Stimulated activated naive CD8-positive, alpha-beta T cell treated with anti-CD3 and anti-CD28 coated beads, Interleukin-15, Interleukin-2, amounts not matched to agents 100 ng/mL and 50 ng/mL, for 24 hours (primary cell): ENCODE measurements around the gene SF3A2.

Experiments
- H3K27ac Mint-ChIP-seq: one replicate; pipeline ENCODE4 v1.8.0; 2021; ENCODE audit warnings: mild to moderate bottlenecking, mixed read lengths
- H3K27me3 Mint-ChIP-seq: one replicate; pipeline ENCODE4 v1.8.0; 2021; ENCODE audit warnings: mixed read lengths
- H3K36me3 Mint-ChIP-seq: one replicate; pipeline ENCODE4 v1.8.0; 2021; ENCODE audit warnings: low read depth, mixed read lengths
- H3K4me1 Mint-ChIP-seq: one replicate; pipeline ENCODE4 v1.8.0; 2021; ENCODE audit warnings: low read depth, mixed read lengths
- H3K4me3 Mint-ChIP-seq: one replicate; pipeline ENCODE4 v1.8.0; 2021; ENCODE audit warnings: mild to moderate bottlenecking, mixed read lengths
- H3K9me3 Mint-ChIP-seq: one replicate; pipeline ENCODE4 v1.8.0; 2021; ENCODE audit warnings: mixed read lengths

SF3A2 gene

DNA sequence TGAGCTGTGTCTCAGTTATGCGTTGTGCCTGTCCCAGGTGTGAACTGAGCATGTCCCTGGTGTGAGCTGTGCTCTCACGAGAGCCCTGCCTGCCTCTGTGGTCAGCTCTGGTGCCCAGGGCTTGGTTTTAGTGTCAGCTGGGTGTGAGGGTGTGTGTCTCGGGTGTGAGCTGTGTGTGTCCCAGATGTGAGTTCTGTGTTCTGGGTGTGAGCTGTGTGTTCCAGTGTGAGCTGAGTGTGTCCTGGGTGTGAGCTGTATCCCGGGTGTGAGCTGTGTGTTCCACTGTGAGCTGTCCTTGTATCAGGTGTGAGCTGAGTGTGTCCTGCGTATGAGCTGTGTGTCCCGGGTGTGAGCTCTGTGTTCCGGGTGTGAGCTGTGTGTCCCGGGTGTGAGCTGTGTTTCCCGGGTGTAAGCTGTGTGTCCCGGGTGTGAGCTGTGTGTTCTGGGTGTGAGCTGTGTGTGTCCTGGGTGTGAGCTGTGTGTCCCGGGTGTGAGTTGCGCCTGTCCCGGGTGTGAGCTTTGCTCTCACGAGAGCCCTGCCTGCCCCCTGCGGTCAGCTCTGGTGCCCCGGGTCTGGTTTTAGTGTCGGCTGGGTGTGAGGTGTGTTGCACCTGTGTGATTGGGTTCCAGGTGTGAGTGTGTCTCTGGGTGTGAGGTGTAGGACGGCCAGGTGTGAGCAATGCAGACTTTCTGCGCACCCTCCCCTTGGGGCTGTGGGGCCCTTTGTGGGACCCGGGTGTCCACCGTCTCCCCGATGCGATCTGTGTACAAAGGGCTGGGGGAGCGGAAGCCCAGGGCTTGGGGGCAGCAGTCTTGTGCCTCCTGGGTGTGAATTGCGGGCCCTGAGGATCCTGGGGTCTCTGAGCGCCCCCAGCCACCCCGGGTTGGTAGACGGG lies 52.4 kb downstream of the SF3A2 start:
- Mint-ChIP-seq H3K36me3 (no peaks in the 10 kb centered on the region), H3K27ac (peak overlapping the region; percentile 79), H3K27me3 (peaks cover 7% of the 10 kb centered on the region), H3K9me3 (no peaks in the 10 kb centered on the region), H3K4me3 (peak overlapping the region; percentile 76), H3K4me1 (peaks cover 34% of the 10 kb centered on the region)

DNA sequence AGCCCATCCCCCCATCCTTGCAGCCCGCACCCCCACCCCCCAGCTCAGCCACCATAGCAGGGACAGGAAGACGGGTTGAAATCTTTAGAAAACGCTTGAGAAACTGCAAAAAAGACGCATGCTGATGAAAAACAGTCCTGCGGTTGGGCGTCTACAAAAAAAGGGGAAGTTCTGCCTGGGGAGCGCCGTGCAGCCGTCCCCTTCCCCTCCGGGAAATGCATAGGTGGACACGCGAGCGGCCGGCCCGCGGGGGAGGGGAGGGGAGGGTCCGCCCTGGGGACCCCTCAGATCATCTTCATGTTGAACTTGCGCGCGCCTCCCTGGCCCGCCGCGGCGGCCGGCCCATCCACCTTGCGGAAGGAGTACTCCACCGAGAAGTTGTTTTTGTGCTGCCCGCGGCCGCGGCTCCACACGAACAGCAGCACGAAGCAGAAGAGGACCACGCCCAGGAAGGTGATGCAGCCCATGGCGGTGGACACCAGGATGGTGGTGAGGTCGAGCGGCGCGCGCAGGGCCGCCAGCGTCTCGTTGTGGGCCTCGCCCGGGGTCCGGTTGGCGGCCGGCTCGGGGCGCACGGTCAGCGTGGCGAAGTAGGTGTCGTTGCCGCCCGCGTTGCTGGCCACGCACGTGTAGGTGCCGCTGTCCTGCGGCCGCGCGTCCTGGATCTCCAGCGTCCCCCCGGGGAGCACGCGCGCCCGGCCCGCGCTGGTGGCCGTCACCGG lies 53.3 kb downstream of the SF3A2 start:
- H3K27ac Mint-ChIP-seq, result no peak overlapping the region
- no peaks in the 10 kb centered on the region for H3K36me3 Mint-ChIP-seq
- H3K9me3 Mint-ChIP-seq, result no peaks in the 10 kb centered on the region
- H3K27me3 Mint-ChIP-seq, result peaks cover 7% of the 10 kb centered on the region
- peak overlapping the region; percentile 76 for H3K4me3 Mint-ChIP-seq
- peaks cover 36% of the 10 kb centered on the region for H3K4me1 Mint-ChIP-seq

DNA sequence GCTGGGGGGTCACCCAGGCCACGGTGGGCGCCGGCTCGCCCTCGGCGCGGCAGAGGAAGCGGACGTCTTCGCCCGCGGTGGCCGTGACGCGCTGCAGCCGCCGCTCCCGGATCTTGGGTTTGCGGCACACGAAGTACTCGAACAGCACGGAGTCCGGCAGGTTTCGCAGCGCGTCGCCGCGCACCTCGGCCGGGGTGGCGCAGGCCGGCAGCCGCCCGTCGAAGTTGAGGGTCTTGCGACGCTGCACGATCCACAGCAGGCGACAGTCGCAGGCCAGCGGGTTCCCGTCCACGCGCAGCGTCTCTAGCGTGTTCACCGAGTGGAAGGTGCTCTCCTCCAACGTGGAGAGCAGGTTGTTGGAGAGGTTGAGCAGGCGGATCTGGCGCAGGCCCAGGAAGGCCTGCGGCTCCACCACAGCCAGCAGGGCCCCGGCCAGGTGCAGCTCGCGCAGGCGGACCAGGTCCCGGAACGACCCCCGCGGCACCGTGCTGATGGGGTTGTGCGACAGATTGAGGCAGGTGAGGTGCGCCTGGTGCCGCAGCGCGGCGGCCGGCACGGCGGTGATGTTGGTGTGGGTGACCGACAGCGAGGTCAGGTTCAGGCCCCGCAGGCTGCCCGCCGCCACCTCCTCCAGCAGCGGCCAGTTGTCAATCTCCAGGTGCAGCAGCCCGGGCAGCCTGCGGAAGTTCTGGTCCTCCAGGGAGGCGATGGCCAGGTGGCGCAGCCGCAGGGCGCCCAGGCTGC lies 54.0 kb downstream of the SF3A2 start:
- H3K9me3 Mint-ChIP-seq, result no peaks in the 10 kb centered on the region
- H3K4me1 Mint-ChIP-seq, result peaks cover 39% of the 10 kb centered on the region
- peaks cover 7% of the 10 kb centered on the region for H3K27me3 Mint-ChIP-seq
- H3K4me3 Mint-ChIP-seq, result peak overlapping the region; percentile 63
- H3K36me3 Mint-ChIP-seq, result no peaks in the 10 kb centered on the region
- no peak overlapping the region for H3K27ac Mint-ChIP-seq

DNA sequence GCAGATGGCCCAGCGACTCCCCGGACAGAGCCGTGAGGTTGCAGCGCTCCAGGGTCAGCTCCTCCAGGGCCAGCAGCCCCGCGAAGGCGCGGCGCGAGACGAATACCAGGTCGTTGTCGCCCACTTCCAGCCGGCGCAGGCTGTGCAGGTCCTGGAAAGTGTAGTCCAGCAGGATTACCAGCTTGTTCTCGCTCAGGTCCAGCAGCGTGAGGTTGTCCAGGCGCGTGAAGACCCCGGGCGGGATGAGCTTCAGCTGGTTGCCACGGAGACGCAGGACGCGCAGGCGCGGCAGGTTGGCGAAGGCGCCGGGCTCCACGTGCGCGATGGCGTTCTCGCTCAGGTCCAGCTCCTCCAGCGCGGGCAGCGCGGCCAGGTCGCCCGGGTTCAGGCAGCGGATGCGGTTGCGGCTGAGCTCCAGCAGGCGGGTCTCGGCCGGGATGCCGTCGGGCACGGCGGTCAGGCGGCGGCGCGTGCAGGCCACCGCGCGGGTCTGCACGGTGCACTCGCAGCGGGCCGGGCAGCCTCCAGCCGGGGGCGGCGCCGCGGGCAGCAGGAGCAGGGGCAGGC lies 54.6 kb downstream of the SF3A2 start:
- peak overlapping the region; percentile 63 for H3K4me3 Mint-ChIP-seq
- H3K27me3 Mint-ChIP-seq, result peaks cover 7% of the 10 kb centered on the region
- H3K4me1 Mint-ChIP-seq, result peaks cover 39% of the 10 kb centered on the region
- no peaks in the 10 kb centered on the region for H3K36me3 Mint-ChIP-seq
- no peak overlapping the region for H3K27ac Mint-ChIP-seq
- H3K9me3 Mint-ChIP-seq, result no peaks in the 10 kb centered on the region

DNA sequence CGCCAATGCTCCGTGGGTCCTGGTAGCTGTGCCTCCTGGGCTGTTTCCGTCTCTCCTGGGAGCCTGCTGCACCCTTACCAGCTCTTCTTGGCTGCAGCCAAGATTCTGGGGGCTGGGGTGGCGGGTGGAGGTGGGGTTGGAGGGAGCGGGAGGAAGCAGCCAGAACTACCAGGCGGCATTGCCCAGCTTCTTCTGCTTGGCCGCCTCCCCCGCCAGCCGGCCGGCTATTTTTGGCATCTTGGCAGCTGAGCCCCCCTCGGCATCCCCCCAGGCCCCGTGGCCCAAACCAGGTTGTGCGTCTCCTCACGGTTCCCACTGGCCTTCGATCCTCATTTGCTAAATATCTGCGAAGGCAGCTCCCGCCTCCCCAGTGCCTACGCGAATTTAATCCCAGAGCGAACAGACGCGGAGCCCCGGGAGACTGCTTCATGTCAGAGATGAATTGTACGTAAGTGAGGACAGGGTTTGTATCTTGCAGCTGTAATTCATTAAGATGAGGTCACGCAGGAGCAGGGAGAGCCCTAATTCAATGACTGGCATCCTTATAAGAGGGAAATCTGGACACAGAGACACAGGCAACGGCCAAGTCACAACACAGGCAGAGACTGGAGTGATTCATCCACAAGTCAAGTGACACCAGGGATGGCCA lies 58.2 kb downstream of the SF3A2 start:
- Mint-ChIP-seq H3K27me3 (no peaks in the 10 kb centered on the region), H3K27ac (no peak overlapping the region), H3K4me3 (no peak overlapping the region), H3K9me3 (no peaks in the 10 kb centered on the region), H3K4me1 (peaks cover 19% of the 10 kb centered on the region), H3K36me3 (no peaks in the 10 kb centered on the region)

DNA sequence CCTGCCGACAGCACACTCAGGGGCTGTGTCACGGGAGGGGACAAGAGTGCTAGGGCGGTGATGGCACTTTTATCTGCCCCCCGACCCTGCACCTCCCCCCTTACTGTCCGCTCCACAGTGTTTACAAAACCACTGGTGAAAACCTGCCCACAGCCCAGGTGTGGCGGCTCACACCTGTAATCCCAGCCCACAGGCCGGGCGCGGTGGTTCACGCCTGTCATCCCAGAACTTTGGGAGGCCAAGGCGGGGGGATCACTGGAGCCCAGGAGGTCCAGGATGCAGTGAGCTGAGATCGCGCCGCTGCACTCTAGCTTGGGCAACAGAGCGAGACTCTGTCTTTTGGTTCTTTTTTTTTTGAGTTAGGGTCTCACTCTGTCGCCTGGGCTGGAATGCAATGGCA lies 59.5 kb downstream of the SF3A2 start:
- peaks cover 12% of the 10 kb centered on the region for H3K4me1 Mint-ChIP-seq
- H3K4me3 Mint-ChIP-seq, result no peak overlapping the region
- H3K27ac Mint-ChIP-seq, result no peak overlapping the region
- H3K27me3 Mint-ChIP-seq, result no peaks in the 10 kb centered on the region
- H3K36me3 Mint-ChIP-seq, result no peaks in the 10 kb centered on the region
- H3K9me3 Mint-ChIP-seq, result no peaks in the 10 kb centered on the region
